DLD1 (cell line): ENCODE measurements around the gene RNF44.

Experiments used
- in situ Hi-C: cut with HindIII; loops from 2 replicates; pipeline ENCODE4 v1.10.0; 2017; ENCODE audit warnings: low sequenced_read_pairs

Gene RNF44

DNA sequence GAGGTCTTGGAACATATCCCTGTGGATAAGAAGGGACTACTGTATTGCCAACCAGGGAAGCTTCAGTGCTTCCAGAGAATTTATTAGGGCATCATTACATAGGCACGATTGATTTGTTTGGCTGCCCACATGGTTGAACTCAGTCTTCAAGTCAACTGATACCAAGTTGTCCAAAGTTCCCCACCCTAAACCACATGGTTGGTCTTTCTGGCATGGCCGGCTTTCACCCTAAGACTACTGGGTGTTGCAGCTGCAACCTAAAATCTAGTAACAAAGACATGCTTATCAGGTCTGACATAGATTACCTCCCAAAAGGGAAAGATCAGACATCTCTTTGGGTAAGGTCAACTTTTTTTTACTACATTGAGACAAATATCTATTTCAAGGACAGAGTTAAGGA is 52.0 kb downstream of the RNF44 start:
- in situ Hi-C loops, result no loop called here

DNA sequence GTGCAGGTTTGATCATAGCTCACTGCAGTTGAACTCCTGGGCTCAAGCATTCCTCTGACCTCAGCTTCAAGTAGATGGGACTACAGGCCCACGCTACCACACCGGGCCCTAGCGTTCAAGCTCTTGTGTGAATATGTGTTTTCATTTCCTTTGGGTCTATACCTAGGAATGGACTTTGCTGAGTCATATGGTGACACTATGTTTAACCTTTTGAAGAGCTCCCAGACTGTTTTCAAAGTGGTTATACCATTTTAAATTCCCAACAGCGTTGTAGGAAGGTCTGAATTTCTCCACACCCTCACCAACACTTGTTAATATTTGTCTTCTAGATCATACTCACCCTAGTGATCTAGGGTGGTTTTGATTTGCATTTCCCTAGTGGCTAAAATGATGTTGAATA is 55.5 kb downstream of the RNF44 start:
- in situ Hi-C loops, result no loop called here
